COLO829 (cell line): ENCODE data around the gene ANKRD18B.
A peak's percentile ranks its signal among the peaks of the same experiment; 100 is the strongest.
"Not testable (repeated sequence)": the region's sequence is repeated elsewhere in the genome, so short reads cannot be mapped to it uniquely, and the experiment has no call there.

ENCODE experiments used
- DNase-seq: peaks from one replicate; pipeline ENCODE4 v3.0.0; 2012; ENCODE audit warnings: low spot score

The ANKRD18B gene

GRCh38 chr9:33611358-33611757, 87.3 kb downstream of the ANKRD18B start:
- DNase-seq, result no peak

GRCh38 chr9:33612410-33612809, 88.4 kb downstream of the ANKRD18B start:
- not testable (repeated sequence) for DNase-seq

- DNase-seq, result no peak
Measured at GRCh38 chr9:33614001-33614687, 90.1 kb downstream of the ANKRD18B start.

GRCh38 chr9:33618370-33618769, 94.3 kb downstream of the ANKRD18B start:
- not testable (repeated sequence) for DNase-seq

DNA sequence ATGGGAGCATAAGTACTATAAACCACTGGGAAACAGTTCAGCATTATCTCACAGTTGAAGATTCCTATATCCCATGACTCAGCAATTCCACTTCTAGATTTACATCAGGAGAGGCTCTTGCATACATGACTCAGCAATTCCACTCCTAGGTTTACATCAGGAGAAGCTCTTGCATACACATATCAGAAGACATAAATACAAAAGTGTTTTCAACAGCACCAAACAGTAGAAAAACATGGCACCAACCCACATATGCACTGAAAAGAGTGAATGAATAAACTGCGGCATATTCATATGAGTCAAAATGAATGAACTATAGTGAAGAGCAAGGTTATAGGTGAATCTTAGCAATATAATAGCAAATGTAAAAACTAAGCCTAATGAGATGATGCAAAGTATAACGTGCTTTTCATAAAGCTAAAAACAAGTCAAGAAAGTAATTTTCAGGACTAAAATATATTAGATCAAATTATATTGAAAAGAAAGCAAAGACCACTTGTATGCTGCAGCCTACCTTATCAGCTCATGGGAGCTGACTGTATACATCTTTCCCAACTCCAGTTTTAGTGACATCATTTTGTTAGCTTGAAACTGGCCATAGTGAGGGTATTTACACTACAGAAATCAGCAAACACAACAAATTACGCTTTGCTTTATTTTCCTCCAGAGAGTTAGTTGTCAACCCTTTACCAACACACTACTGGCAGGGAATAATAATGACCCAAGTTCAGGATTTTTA, 95.8 kb downstream of the ANKRD18B start:
- DNase-seq, result peak; percentile 36

DNA sequence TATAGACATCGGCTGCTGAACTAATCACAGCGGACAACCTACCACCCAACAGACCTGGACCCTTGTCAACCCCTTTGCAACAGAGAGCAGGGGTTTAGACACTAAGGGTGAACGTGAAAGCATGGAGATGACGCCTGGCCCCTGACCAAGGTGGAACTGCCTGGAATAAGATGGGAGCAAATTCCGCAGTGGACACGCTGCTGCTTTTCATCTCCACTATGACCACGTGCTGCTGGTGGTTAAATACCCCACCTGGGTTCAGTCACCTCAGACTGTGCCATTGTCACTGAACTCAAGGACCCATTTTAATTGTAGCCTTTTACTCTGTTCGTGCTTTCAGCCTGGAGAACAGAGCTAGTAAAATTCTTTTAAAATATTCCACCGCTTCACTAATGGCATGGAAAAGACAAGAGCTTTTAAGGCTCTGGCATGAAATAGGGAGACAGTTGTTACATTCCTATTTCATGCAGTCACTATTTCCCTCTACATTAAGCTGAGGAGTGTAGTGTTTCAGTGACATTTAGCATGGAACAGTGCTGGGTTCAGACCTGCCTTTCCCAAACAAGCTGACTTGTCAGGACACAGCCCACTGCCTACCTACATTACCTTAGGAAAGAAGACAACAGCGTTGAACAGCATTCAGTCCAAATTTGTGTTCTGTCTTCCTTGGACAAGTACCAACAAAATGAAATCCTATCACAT, 96.8 kb downstream of the ANKRD18B start:
- DNase-seq, result peak; percentile 30
